Activated effector memory CD4-positive, alpha-beta T cell treated with anti-CD3 and anti-CD28 coated beads, Interleukin-2, amount 50 U/mL, for 16 hours (primary cell): ENCODE measurements around the gene HMGXB3.
"Not testable (repeated sequence)": the region's sequence is repeated elsewhere in the genome, so short reads cannot be mapped to it uniquely, and the experiment has no call there.

Experiments
- DNase-seq: peaks from one replicate; pipeline ENCODE4 v3.0.0-alpha.2; 2020

Gene HMGXB3

GRCh38 chr5:150021491-150022157 is 21.1 kb downstream of the HMGXB3 start:
- no peak for DNase-seq

- no peak for DNase-seq
These were observed 21.6 kb downstream of the HMGXB3 start for GRCh38 chr5:150022158-150022531.

- DNase-seq, result no peak
These were observed 22.1 kb downstream of the HMGXB3 start for GRCh38 chr5:150022681-150023080.

GRCh38 chr5:150023136-150023535 is 22.6 kb downstream of the HMGXB3 start:
- no peak for DNase-seq

- no peak for DNase-seq
These were observed 23.9 kb downstream of the HMGXB3 start for GRCh38 chr5:150024346-150024984.

- no peak for DNase-seq
These were observed 26.2 kb downstream of the HMGXB3 start for GRCh38 chr5:150026682-150027172.

- DNase-seq, result not testable (repeated sequence)
These were observed 27.5 kb downstream of the HMGXB3 start for GRCh38 chr5:150028047-150028446.

GRCh38 chr5:150033334-150033733 is 32.8 kb downstream of the HMGXB3 start:
- DNase-seq, result no peak

- no peak for DNase-seq
These were observed 34.1 kb downstream of the HMGXB3 start for GRCh38 chr5:150034662-150035061.

- no peak for DNase-seq
These were observed 34.8 kb downstream of the HMGXB3 start for GRCh38 chr5:150035139-150035895.

- DNase-seq, result no peak
These were observed 36.0 kb downstream of the HMGXB3 start for GRCh38 chr5:150036513-150036912.

- DNase-seq, result no peak
These were observed 38.0 kb downstream of the HMGXB3 start for GRCh38 chr5:150038547-150038946.

- no peak for DNase-seq
These were observed 41.9 kb downstream of the HMGXB3 start for GRCh38 chr5:150042459-150042858.

- DNase-seq, result no peak
These were observed 43.3 kb downstream of the HMGXB3 start for GRCh38 chr5:150043657-150044328.

- DNase-seq, result no peak
These were observed 43.8 kb downstream of the HMGXB3 start for GRCh38 chr5:150044329-150044681.

GRCh38 chr5:150044712-150045111 is 44.2 kb downstream of the HMGXB3 start:
- DNase-seq, result no peak

GRCh38 chr5:150045549-150045948 is 45.0 kb downstream of the HMGXB3 start:
- DNase-seq, result no peak

- DNase-seq, result no peak
These were observed 45.5 kb downstream of the HMGXB3 start for GRCh38 chr5:150046031-150046430.

- not testable (repeated sequence) for DNase-seq
These were observed 49.8 kb downstream of the HMGXB3 start for GRCh38 chr5:150050172-150050811.

- DNase-seq, result no peak
These were observed 51.2 kb downstream of the HMGXB3 start for GRCh38 chr5:150051657-150052195.

GRCh38 chr5:150052226-150052955 is 51.9 kb downstream of the HMGXB3 start:
- no peak for DNase-seq
